Tibial artery (tissue), 4 donors: ENCODE measurements around the gene CTCF.

Experiments
- DNase-seq, 2 donors: peaks; one replicate each; pipeline ENCODE4 v3.0.0-alpha.2; 2019
- H3K27ac ChIP-seq, 2 donors: fragments of 200-600 bp; sonication (generic) in 1 of 2; 1 replicate in 1 of 2; 2 replicates in 1 of 2; pipeline ENCODE4 v1.5.1; 2018 to 2019; ENCODE audit warnings: mild to moderate bottlenecking in 1 of 2
- H3K27me3 ChIP-seq, 2 donors: fragments of 200-600 bp; sonication (generic) in 1 of 2; one replicate each; pipeline versions ENCODE4 v1.5.1 to v1.6.0; 2016 to 2019
- H3K36me3 ChIP-seq, 3 donors: fragments of 200-600 bp; sonication (generic) in 2 of 3; one replicate each; pipeline ENCODE4 v1.5.1; 2016 to 2019; ENCODE audit warnings: mild to moderate bottlenecking in 2 of 3
- H3K4me1 ChIP-seq, 4 donors: fragments of 200-600 bp; sonication (generic) in 2 of 4; 1 replicate in 3 of 4; 2 replicates in 1 of 4; pipeline ENCODE4 v1.5.1; 2016 to 2019
- H3K4me3 ChIP-seq, 2 donors: fragments of 200-600 bp; sonication (generic) in 1 of 2; 1 replicate in 1 of 2; 2 replicates in 1 of 2; pipeline ENCODE4 v1.5.1; 2018 to 2019; ENCODE audit warnings: mild to moderate bottlenecking in 2 of 2
- H3K9me3 ChIP-seq, 3 donors: fragments of 200-600 bp; sonication (generic) in 1 of 3; one replicate each; pipeline ENCODE4 v1.5.1; 2016 to 2019
- intact Hi-C: fragments of 100-400 bp; cut with DNase I; formaldehyde crosslinking; loops from one replicate; pipeline ENCODE4 v1.15.0; 2023; ENCODE audit warnings: low total_unique reads
- TF ChIP-seq, protein P1 (sequence below), 2 experiments: fragments of 200-600 bp in 1 of 2; fragments of 450-650 bp in 1 of 2; IDR thresholded peaks; one replicate each; pipeline ENCODE4 v1.5.1; 2017 to 2019; ENCODE audit warnings: antibody characterized with exemption in 2 of 2, mild to moderate bottlenecking in 1 of 2, moderate library complexity in 1 of 2

Gene CTCF

DNA sequence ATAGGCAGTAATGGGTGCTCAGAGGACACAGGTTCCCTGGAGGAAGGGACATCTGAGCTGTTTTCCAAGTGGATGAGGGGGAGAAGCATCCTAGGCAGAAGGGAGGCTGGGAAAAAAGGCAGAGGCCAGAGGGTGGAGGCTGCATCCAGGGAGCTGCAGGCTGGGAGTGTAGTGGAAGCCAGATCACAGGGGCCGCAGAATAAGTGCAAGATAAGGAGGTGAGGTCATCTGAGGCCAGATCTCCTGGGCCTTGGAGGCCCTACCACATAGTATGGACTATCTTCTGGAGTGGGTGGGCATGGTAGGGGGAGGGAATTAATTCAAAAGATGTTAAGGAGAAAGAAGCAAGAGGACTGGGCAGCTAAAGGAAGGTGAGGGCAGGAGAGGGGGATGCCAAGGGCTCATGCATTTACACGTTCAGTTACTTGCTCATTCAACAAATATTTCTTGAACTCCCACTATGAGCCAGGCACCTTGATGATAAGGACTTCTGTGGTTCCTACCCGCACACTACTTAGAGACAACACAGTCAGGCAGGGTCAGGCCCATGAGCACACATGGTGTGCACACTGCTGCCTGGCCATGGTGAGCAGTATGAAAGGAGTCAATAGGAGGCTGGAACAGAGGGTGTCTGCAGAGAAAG lies 36.1 kb upstream of the CTCF start:
- Histone ChIP-seq H3K27me3 (no peaks in the 10 kb centered on the region), H3K27ac (no peak overlapping the region), H3K36me3 (no peaks in the 10 kb centered on the region), H3K4me1 (peaks cover 0 to 32% (median 25%) of the 10 kb centered on the region in 4 donors), H3K4me3 (no peak overlapping the region), H3K9me3 (no peaks in the 10 kb centered on the region)
- intact Hi-C loops: loop anchor here (5.0 kb wide), 1 partner anchor 36 kb away; the partner anchor contains the start of gene CTCF
- TF ChIP-seq, protein P1, sequence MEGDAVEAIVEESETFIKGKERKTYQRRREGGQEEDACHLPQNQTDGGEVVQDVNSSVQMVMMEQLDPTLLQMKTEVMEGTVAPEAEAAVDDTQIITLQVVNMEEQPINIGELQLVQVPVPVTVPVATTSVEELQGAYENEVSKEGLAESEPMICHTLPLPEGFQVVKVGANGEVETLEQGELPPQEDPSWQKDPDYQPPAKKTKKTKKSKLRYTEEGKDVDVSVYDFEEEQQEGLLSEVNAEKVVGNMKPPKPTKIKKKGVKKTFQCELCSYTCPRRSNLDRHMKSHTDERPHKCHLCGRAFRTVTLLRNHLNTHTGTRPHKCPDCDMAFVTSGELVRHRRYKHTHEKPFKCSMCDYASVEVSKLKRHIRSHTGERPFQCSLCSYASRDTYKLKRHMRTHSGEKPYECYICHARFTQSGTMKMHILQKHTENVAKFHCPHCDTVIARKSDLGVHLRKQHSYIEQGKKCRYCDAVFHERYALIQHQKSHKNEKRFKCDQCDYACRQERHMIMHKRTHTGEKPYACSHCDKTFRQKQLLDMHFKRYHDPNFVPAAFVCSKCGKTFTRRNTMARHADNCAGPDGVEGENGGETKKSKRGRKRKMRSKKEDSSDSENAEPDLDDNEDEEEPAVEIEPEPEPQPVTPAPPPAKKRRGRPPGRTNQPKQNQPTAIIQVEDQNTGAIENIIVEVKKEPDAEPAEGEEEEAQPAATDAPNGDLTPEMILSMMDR (IDR thresholded peaks at IDR 0.05): no peak
- no peak for DNase-seq

DNA sequence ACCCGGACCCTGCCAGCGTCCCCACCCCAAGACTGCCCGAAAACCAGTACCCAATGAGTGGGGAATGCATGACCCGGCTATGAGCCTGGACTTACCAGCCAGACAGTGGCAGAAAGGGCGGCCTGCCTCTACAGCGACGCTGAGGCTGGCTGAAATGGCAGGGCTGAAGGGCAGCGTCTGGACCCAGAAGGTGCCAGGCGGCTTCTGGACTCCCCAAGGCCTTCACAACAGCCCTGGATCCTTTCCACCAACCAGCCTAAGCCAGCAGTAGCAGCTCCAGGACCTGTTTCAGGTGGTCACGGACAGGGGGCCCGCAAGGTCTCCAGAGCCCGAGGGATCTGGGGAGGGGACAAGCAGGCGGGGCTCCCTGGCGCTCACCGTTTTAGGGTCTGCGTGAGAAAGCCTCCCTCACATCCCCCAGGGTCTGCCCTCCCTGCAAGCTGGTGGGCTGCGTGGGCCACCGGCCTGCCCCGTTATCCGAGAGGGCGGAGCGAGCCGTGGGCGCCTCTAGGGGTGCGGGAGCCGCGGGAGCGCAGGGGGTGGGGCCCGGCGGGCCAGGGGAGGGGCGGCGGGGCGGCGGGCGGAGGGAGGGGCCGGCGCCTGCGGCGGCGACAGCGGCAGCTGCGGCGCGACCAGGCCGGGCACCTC lies 34.0 kb upstream of the CTCF start, which contains the start of gene RIPOR1:
RIPOR1 (plus strand) TSS at position 608 of the 648 bp plus-strand sequence. CDS start 9,618 bp downstream, outside the sequence.
- Histone ChIP-seq H3K36me3 (no peaks in the 10 kb centered on the region), H3K4me3 (peak within 1 kb of the TSS; percentile 76 to 85), H3K4me1 (peaks cover 0 to 44% (median 24%) of the 10 kb centered on the region in 4 donors), H3K27me3 (no peaks in the 10 kb centered on the region), H3K9me3 (no peaks in the 10 kb centered on the region), H3K27ac (peak within 1 kb of the TSS; percentile 93 to 94)
- peak in 1 of 2 donors; percentile 86 for DNase-seq
- intact Hi-C loops: loop anchor here (5.0 kb wide), 1 partner anchor 34 kb away; the partner anchor contains the start of gene CTCF
- TF ChIP-seq, protein P1 (IDR thresholded peaks at IDR 0.05): no peak

DNA sequence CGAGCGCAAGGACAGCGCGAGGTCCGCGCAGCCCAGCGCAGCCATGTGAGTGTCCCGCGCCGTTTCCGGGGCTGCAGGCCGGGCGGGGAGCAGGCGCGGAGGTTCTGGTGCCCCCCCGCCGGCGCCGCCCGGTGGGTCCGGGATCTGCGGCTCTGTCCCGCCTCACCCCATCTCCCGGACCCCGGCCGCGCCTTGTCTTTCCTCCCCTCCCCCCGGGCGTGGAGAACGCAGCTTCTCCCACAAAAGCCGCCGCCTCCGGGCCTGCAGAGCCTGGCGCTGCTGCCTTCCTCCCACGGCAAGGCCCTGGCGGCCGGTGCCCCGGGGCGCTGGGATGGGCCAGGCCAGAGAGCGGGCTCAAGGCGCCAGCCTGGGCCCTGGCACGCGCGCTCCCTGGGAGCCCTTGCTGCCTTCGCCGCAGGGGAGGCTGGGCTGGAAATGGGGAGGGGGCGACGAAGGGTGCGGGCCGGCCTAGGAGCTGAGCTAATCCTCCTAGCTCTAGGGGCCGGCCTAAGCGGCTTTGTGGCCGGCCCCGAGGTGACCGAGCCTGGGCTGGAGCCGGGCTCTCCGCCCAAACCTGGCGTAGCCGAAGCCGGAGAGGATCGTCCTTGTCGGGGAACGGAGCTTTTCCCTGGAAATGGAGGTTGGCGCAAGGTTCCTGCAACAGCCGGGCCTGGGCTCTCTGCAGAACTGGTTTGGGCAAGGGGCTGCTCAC lies 33.3 kb upstream of the CTCF start:
- intact Hi-C loops: loop anchor here (5.0 kb wide), 1 partner anchor 33 kb away; the partner anchor contains the start of gene CTCF
- TF ChIP-seq, protein P1 (IDR thresholded peaks at IDR 0.05): no peak
- no peaks in the 10 kb centered on the region for H3K27me3 ChIP-seq
- no peaks in the 10 kb centered on the region for H3K36me3 ChIP-seq
- peak overlapping the region; percentile 76 to 85 for H3K4me3 ChIP-seq
- H3K27ac ChIP-seq: peak overlapping the region; percentile 93 to 94
- no peaks in the 10 kb centered on the region for H3K9me3 ChIP-seq
- DNase-seq: no peak
- H3K4me1 ChIP-seq: peaks cover 0 to 44% (median 24%) of the 10 kb centered on the region in 4 donors

DNA sequence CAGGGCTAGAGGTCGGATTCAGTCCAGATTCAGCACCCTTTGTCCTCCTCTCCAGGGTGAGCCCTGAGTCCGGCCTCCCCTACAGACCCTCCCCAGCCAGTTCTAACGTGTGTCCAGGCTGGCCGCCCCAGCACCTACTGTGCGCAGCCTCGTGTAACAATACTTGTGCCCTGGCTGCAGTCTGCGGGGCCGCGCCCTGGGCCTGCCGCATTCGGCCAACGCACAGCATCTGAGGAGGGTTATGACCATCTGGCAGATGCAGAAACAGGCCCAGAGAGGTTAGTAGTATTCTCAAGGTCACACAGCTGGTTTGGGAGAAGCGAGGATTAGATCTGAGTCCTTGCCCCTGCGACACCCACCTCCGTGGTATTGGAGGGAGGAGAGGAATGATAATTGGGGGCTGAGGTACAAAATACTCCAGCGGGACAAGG lies 32.7 kb upstream of the CTCF start:
- no peak for DNase-seq
- intact Hi-C loops: loop anchor here (5.0 kb wide), 1 partner anchor 33 kb away; the partner anchor contains the start of gene CTCF
- H3K4me3 ChIP-seq: peak overlapping the region; percentile 76 to 85
- H3K27ac ChIP-seq: peak overlapping the region; percentile 93 to 94
- H3K9me3 ChIP-seq: no peaks in the 10 kb centered on the region
- TF ChIP-seq, protein P1 (IDR thresholded peaks at IDR 0.05): no peak
- no peaks in the 10 kb centered on the region for H3K36me3 ChIP-seq
- H3K4me1 ChIP-seq: peaks cover 0 to 44% (median 24%) of the 10 kb centered on the region in 4 donors
- H3K27me3 ChIP-seq: no peaks in the 10 kb centered on the region
